Measurements from ENCODE around the gene KLC4. TPM values are rescaled to one million over a fixed set of nuclear protein-coding genes. Genes with fewer than 3 reads are reported as not detected.
"Not testable (repeated sequence)": the region's sequence is repeated elsewhere in the genome, so short reads cannot be mapped to it uniquely, and the experiment has no call there.

KLC4 gene
- total RNA-seq, 1 donor = 9.6 TPM

DNA sequence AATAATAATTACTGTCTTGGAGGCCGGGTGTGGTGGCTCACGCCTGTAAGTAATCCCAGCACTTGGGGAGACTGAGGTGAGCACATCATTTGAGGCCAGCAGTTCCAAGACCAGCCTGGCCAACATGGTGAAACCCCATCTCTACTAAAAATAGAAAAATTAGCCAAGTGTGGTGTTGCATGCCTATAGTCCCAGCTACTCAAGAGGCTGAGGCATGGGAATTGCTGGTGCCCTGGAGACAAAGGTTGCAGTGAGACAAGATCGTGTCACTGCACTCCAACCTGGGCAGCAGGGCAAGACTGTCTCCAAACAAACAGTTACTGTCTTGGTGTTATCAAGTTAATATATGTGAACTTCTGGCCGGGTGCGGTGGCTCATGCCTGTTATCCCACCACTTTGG is 33.1 kb upstream of the KLC4 start:
- H3K4me1 ChIP-seq (ENCODE audit: insufficient read depth, low read length) = peaks cover 15% of the 10 kb centered on the region
- no peaks in the 10 kb centered on the region for H3K9me3 ChIP-seq (ENCODE audit: low read depth, low read length)
- H3K4me3 ChIP-seq (ENCODE audit: low read length) = no peak overlapping the region
- no peaks in the 10 kb centered on the region for H3K27me3 ChIP-seq (ENCODE audit: insufficient read depth, low read length)

DNA sequence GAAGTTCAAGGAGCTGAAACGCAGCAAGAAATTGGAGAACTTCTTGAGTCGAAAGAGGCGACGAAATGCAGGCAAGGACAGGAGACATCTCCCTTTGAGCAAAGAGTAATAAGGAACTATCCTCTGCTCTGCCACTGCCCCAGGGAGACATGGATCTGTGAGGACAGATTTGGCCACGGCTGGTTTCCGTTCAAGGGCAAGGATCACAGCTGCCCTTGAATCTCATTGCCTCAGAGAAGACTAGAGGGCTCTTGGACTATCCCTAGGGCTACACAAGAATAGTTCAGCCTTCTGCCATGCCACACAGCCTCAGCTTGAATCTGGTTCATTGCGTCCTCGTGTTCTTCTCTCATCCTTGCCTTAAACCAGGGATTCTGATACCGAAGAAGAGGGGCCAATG is 30.3 kb upstream of the KLC4 start:
- no peak overlapping the region for H3K4me3 ChIP-seq (ENCODE audit: low read length)
- no peaks in the 10 kb centered on the region for H3K27me3 ChIP-seq (ENCODE audit: insufficient read depth, low read length)
- H3K4me1 ChIP-seq (ENCODE audit: insufficient read depth, low read length) = no peaks in the 10 kb centered on the region
- no peaks in the 10 kb centered on the region for H3K9me3 ChIP-seq (ENCODE audit: low read depth, low read length)

- H3K4me3 ChIP-seq (ENCODE audit: low read length) = no peak overlapping the region
- no peaks in the 10 kb centered on the region for H3K4me1 ChIP-seq (ENCODE audit: insufficient read depth, low read length)
- H3K9me3 ChIP-seq (ENCODE audit: low read depth, low read length) = no peaks in the 10 kb centered on the region
- no peaks in the 10 kb centered on the region for H3K27me3 ChIP-seq (ENCODE audit: insufficient read depth, low read length)
These were observed 27.1 kb upstream of the KLC4 start for GRCh38 chr6:43032326-43032725.

- H3K4me1 ChIP-seq (ENCODE audit: insufficient read depth, low read length) = no peaks in the 10 kb centered on the region
- no peak overlapping the region for H3K4me3 ChIP-seq (ENCODE audit: low read length)
- H3K27me3 ChIP-seq (ENCODE audit: insufficient read depth, low read length) = no peaks in the 10 kb centered on the region
- H3K9me3 ChIP-seq (ENCODE audit: low read depth, low read length) = no peaks in the 10 kb centered on the region
These were observed 25.8 kb upstream of the KLC4 start for GRCh38 chr6:43033496-43034189.

DNA sequence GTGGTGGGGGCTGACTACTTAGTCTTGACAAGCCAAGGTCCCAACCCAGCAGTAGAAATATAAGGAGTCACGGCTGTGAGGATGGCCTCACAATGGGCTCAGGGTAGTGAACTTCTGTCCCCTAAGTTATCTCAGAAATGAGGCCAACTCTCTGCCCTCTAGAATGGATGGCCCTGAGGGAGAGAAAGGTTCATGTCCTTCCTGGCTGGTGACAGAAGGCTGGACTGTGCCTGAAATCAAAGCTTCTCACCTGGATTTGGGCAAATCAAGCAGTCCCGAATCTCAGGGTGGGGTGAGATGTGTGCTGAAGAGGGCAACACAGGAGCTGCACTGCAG is 25.3 kb upstream of the KLC4 start:
- H3K4me3 ChIP-seq (ENCODE audit: low read length) = no peak overlapping the region

GRCh38 chr6:43035495-43036194 is 23.8 kb upstream of the KLC4 start:
- no peaks in the 10 kb centered on the region for H3K27me3 ChIP-seq (ENCODE audit: insufficient read depth, low read length)
- no peaks in the 10 kb centered on the region for H3K4me1 ChIP-seq (ENCODE audit: insufficient read depth, low read length)
- H3K4me3 ChIP-seq (ENCODE audit: low read length) = no peak overlapping the region
- H3K9me3 ChIP-seq (ENCODE audit: low read depth, low read length) = no peaks in the 10 kb centered on the region

More for the DNA sequence above, 25.3 kb upstream of the KLC4 start:
- Histone ChIP-seq H3K27me3 (ENCODE audit: insufficient read depth, low read length) (no peaks in the 10 kb centered on the region), H3K9me3 (ENCODE audit: low read depth, low read length) (no peaks in the 10 kb centered on the region), H3K4me1 (ENCODE audit: insufficient read depth, low read length) (no peaks in the 10 kb centered on the region)

GRCh38 chr6:43036712-43037111 is 22.7 kb upstream of the KLC4 start:
- no peaks in the 10 kb centered on the region for H3K27me3 ChIP-seq (ENCODE audit: insufficient read depth, low read length)
- no peaks in the 10 kb centered on the region for H3K4me1 ChIP-seq (ENCODE audit: insufficient read depth, low read length)
- H3K9me3 ChIP-seq (ENCODE audit: low read depth, low read length) = no peaks in the 10 kb centered on the region
- no peak overlapping the region for H3K4me3 ChIP-seq (ENCODE audit: low read length)

DNA sequence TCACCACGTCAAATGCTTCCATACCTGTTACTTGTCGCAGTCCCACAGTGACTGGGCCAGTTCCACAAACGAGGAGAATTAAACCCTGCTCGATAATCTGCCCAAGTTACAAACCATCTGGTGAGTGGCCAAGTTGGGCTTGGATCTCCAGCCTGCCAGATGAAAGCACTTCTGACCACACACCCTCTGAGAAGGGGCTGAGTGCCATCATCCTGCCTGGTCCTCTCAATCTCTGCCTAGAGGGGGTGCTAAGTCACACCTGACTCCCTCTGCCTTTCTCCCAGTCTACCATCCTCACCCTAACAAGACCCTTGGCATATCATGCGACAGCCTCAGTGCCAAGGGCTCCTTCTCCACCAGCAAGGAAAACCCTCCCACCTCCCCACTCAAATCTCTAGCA is 22.2 kb upstream of the KLC4 start:
- H3K27me3 ChIP-seq (ENCODE audit: insufficient read depth, low read length) = no peaks in the 10 kb centered on the region
- H3K4me1 ChIP-seq (ENCODE audit: insufficient read depth, low read length) = no peaks in the 10 kb centered on the region
- no peak overlapping the region for H3K4me3 ChIP-seq (ENCODE audit: low read length)
- no peaks in the 10 kb centered on the region for H3K9me3 ChIP-seq (ENCODE audit: low read depth, low read length)

DNA sequence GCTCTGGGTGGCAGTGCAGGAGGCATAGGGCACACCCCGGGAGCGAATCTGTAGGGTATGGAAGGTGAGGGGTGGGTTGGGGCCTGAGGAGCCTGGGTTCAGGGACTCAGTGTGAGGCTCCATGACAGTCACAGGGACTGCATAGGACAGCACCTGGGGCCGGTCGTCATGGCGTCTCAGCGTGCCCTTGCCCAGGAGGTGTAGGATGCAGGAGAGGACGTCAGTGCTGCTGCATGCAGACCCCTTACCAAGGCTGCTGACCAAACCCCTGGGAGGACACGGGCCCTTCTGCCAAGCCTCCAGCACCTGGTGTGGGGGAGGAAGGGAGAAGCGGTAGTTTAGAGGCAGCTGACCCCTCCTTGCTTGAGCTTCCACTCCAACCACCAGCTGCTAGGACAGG is 21.7 kb upstream of the KLC4 start:
- no peak overlapping the region for H3K4me3 ChIP-seq (ENCODE audit: low read length)
- H3K27me3 ChIP-seq (ENCODE audit: insufficient read depth, low read length) = no peaks in the 10 kb centered on the region
- no peaks in the 10 kb centered on the region for H3K9me3 ChIP-seq (ENCODE audit: low read depth, low read length)
- H3K4me1 ChIP-seq (ENCODE audit: insufficient read depth, low read length) = no peaks in the 10 kb centered on the region

DNA sequence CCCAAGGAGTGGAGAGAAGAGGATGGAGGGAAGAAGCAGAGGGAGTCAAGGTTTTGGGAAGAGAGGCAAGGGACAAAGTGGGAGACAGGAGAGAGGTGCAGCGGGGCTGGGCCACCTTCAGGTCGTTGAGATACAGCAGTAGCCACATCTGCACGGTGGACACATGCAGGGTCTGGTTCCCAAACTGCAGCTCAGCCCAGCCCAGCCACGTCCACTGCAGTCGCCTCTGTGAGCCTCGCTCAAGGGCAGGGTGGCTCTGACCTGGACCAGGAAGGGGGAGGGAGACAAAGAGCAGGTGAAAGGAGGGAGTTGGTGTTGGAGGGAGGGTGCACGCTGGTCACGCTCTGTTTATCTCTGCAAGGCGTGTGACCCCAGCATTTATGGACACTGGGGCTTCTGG is 20.7 kb upstream of the KLC4 start:
- H3K4me3 ChIP-seq (ENCODE audit: low read length) = no peak overlapping the region
- H3K9me3 ChIP-seq (ENCODE audit: low read depth, low read length) = no peaks in the 10 kb centered on the region
- no peaks in the 10 kb centered on the region for H3K27me3 ChIP-seq (ENCODE audit: insufficient read depth, low read length)
- no peaks in the 10 kb centered on the region for H3K4me1 ChIP-seq (ENCODE audit: insufficient read depth, low read length)

DNA sequence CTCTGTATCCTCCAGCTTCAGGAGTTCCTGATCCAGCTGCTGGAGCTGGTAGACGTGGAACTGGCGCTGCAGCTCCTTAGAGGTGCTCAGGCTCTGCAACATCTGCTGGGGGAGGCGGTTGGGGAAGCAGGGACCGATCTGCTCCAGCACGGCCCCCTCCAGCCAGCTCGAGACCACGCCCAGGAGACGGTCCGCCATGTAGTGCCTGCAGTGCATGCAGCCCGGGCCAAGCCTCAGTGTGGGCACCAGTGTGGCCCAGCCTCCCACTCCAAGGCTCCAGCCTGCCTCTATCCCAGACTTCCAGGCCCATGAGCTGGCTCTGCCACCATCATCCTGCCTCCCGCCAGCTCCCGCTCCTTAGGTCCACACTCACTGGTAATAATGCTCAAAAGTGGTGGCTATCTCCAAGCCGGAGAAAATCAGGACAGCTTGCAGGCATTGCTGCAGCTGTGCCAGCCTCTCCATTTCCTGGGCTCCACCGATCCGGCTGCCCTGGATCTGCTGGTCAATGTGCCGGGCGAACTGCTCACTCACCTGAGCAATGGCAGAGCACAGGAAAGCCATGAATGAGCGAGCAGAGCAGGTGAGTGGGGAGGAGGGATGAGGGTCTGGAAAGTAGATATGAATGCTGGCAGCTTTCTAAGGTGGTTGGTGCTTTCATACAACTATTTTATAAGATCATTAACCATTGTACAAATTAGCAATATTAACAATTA is 18.7 kb upstream of the KLC4 start:
- Histone ChIP-seq H3K27me3 (ENCODE audit: insufficient read depth, low read length) (no peaks in the 10 kb centered on the region), H3K9me3 (ENCODE audit: low read depth, low read length) (no peaks in the 10 kb centered on the region), H3K4me1 (ENCODE audit: insufficient read depth, low read length) (no peaks in the 10 kb centered on the region), H3K4me3 (ENCODE audit: low read length) (no peak overlapping the region)

GRCh38 chr6:43041475-43041874 is 18.0 kb upstream of the KLC4 start:
- not testable (repeated sequence) for H3K9me3 ChIP-seq (ENCODE audit: low read depth, low read length); H3K27me3 ChIP-seq (ENCODE audit: insufficient read depth, low read length); H3K4me1 ChIP-seq (ENCODE audit: insufficient read depth, low read length); H3K4me3 ChIP-seq (ENCODE audit: low read length)

GRCh38 chr6:43043310-43043709 is 16.1 kb upstream of the KLC4 start:
- Histone ChIP-seq H3K9me3 (ENCODE audit: low read depth, low read length) (no peaks in the 10 kb centered on the region), H3K4me1 (ENCODE audit: insufficient read depth, low read length) (no peaks in the 10 kb centered on the region), H3K4me3 (ENCODE audit: low read length) (no peak overlapping the region), H3K27me3 (ENCODE audit: insufficient read depth, low read length) (no peaks in the 10 kb centered on the region)

DNA sequence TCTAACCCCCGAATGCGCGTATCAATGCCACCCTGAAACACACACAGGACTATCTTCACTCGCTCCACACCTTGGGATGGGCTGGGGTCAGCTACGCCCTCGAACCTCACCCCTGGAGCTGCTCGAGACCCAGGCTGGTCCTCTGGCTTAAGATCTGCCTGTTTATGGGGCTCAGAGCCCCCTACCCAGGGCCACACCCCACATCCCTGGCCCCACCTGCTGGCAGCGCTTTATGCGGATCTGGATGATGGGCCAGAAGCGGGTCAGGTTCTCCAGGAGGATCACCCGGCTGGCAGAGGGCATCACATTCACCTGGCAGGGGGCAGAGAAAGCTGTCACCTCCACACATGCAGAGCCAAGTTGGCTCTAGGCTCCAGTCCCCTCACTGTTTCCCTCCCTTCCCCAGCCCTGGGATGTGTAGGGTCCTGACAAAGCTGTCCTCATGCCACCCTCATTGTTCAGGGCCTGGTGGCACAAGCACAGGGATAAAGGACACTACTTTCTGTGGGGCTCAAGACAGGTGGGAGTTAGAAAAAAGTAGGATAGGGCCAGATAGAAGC is 14.0 kb upstream of the KLC4 start:
- Histone ChIP-seq H3K4me3 (ENCODE audit: low read length) (no peak overlapping the region), H3K4me1 (ENCODE audit: insufficient read depth, low read length) (no peaks in the 10 kb centered on the region), H3K27me3 (ENCODE audit: insufficient read depth, low read length) (no peaks in the 10 kb centered on the region)

DNA sequence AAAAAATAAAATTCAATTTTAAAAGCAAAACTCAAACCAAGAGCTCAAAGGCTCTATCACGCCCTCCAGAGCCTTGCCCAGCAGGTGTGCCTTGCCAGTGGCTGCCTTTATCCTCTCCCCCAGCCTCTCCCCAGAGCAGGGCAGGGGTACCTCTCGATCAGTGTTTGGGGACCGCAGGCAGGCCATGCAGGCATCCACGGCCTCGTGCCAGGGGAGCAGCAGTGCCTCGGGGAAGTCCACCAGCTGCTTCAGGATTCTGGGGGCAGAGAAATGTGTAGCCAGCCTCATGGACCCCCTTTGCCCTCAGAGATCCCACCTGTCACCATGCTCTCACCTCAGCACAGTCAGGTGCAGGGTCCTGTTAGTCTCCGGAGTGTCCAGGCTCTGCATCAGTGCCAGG is 11.4 kb upstream of the KLC4 start:
- peaks cover 7% of the 10 kb centered on the region for H3K4me1 ChIP-seq (ENCODE audit: insufficient read depth, low read length)

More for the DNA sequence above, 14.0 kb upstream of the KLC4 start:
- no peaks in the 10 kb centered on the region for H3K9me3 ChIP-seq (ENCODE audit: low read depth, low read length)

More for the DNA sequence above, 11.4 kb upstream of the KLC4 start:
- Histone ChIP-seq H3K4me3 (ENCODE audit: low read length) (no peak overlapping the region), H3K9me3 (ENCODE audit: low read depth, low read length) (no peaks in the 10 kb centered on the region), H3K27me3 (ENCODE audit: insufficient read depth, low read length) (no peaks in the 10 kb centered on the region)
